ENCODE data around the gene PGGHG. TPM values are rescaled to one million over a fixed set of nuclear protein-coding genes. Genes with fewer than 3 reads are reported as not detected.
"Not testable (repeated sequence)": the region's sequence is repeated elsewhere in the genome, so short reads cannot be mapped to it uniquely, and the experiment has no call there.

Gene PGGHG
- total RNA-seq, 1 experiment from 2014 or later, result 20.4 TPM

DNA sequence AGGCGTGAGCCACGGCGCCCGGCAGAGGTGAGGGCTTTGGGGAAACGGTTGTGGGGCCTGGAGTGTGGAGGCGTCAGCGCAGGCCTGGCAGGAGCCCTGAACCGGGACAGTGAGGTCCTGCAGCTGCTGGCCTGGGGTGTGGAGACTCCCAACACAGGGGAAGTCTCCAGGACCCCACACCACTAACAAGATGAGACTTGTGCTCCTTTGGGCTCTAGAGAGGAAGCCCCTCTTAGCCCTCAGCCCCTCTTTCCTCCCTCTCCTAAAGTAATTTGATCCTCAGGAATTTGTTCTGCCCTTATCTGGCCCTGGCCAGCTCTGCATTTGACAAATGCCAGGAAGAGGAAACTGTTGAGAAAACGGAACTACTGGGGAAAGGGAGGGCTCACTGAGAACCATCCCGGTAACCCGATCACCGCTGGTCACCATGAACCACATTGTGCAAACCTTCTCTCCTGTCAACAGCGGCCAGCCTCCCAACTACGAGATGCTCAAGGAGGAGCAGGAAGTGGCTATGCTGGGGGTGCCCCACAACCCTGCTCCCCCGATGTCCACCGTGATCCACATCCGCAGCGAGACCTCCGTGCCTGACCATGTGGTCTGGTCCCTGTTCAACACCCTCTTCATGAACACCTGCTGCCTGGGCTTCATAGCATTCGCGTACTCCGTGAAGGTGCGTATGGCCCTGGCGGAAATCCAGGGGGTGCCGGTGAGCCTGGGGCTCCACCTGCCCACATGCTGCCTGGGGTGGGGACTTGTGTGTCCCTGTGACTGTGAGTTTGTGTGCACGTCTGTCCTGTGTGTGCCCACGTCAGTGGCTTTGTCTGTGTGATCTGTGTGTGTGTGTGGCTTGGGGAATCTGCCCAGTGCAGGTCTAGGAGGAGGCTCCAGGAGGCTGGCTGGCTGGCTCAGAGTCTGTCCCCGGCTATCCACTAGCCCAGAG lies 19.1 kb downstream of the PGGHG start, which contains the start of gene IFITM2:
Gene IFITM2 (plus strand): TSS at position 51 of the 943 bp plus-strand sequence. CDS start 377 bp downstream, at position 428.
- DNase-seq (ENCODE audit: low spot score); in situ Hi-C loops (cut with HindIII; ENCODE audit: low sequenced_read_pairs): not testable (repeated sequence)

DNA sequence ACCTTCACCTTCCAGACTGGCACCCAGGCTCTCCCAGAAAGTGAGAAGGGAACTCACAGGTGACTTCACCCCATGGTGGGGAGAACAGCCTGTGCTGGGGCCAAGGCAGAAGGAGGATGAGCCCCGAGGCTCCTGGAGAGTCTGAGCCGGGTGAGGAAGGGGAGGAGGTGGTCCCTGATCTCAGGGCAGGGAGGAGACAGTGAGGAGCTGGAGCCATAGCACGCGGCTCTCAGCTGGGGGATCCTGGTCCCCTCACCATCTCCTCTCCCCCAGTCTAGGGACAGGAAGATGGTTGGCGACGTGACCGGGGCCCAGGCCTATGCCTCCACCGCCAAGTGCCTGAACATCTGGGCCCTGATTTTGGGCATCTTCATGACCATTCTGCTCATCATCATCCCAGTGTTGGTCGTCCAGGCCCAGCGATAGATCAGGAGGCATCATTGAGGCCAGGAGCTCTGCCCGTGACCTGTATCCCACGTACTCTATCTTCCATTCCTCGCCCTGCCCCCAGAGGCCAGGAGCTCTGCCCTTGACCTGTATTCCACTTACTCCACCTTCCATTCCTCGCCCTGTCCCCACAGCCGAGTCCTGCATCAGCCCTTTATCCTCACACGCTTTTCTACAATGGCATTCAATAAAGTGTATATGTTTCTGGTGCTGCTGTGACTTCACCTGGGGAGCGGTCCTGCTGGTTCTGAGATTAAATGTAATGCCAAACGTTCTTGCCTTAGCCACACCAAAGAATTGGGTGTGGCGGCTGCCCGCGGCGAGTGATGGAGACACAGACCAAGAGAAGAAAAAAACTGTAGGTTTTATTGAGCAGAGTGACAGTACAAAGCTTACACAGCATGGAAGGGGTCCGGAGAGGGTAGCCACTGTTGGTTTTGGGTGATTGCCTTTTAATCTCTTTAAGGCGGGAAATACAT lies 20.1 kb downstream of the PGGHG start:
- DNase-seq (ENCODE audit: low spot score); in situ Hi-C loops (cut with HindIII; ENCODE audit: low sequenced_read_pairs): not testable (repeated sequence)

DNA sequence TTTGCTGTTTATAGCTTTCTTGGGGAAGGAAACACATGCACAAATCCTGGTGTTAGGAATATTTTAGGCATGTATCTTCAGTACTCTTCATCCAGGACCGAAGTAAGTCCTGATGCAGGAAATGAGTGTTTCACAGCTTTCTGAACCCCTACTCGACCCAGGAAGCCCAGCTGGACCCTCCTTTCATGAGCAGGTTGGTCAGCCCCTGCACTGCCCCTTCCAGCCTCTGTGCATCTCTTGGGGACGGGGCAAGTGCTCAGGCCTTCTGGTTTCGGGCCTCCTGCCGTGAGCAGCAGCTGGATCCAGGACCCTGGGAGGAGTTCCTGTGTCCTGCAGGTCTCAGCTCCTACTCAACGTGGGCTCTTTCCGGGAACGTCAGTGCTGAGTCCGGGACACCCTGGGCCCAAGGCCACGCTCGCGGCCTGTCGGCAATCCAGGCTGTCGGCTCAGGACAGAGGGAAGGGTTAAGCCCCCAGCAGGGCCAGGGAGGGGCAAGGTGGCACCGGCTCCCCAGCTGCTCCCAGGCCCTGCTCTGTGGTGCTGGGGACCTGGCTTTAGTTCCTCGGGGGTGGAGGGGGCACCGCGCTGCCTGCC lies 21.1 kb downstream of the PGGHG start:
- in situ Hi-C loops (cut with HindIII; ENCODE audit: low sequenced_read_pairs); DNase-seq (ENCODE audit: low spot score): not testable (repeated sequence)

DNA sequence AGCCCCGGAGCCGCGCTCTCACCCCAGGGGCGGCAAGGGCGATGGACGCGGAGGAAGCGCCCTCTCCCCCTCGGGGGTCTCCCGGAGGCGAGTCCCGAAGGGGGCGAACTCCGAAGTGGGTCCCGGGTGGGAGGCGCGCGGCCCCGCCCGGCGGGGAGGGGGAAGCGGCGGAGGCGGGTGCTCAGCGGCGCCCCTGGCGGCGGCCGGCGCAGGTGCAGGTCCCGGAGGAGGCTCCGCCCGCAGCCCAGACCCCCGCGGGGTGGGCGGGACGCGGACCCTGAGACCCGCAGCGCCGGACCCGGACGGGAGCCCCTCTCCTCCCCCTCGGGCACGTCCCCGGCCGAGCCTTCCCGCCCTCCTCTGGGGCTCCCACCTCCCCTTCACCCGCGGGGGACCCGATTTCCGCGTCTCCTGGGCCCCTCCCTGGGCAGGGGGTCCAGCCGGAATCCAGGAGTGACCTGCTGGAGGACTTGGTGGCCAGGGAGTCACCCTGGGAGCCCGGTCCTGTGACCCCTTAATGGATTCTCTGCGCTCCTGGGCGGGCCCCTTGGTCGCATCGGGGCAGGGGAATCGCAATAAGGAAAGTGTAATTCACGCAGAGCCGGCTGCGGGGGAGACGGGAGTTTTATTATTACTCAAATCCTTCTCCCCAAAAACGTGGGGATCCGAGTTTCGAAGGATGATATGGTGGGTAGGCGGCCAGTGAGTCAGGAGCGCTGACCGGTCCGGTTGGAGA lies 22.3 kb downstream of the PGGHG start:
- in situ Hi-C loops (cut with HindIII; ENCODE audit: low sequenced_read_pairs), result not testable (repeated sequence)

DNA sequence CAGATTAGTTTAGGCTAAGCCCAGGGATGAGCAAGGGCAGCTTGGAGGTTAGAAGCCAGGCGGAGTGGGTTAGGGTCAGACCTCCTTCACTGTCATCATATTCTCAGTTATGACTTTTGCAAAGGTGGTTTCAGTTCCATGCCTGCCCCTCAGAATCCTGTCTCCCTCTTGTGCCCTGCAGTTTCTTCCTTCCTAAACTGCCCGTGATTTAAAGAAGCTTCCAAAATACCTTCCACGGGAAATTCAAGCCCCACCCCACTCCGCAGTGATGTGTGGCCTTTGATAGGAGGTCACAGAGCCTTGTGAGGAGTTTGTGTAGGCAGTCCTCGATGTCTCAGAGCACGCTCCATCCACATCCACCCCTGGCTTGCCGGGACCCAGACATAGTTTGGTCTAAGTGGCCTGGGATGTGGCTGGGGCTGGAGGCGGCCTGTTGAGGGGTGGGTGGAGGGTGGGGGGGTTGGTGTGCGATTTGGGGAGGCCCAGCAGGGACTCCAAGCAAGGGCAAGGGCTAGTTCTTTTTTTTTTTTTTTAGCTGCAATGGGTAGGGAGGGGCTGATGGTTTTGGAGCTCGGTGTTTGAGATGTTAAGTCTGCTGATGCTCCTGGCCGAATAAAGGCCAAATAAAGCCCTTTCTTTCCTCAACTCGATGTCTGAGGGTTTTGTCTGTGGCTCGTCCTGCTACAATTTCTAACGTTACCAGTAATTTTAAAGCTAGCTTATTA lies 23.3 kb downstream of the PGGHG start:
- no peak for DNase-seq (ENCODE audit: low spot score)
- in situ Hi-C loops (cut with HindIII; ENCODE audit: low sequenced_read_pairs), result no loop called here

More for the DNA sequence above, 22.3 kb downstream of the PGGHG start:
- DNase-seq (ENCODE audit: low spot score), result not testable (repeated sequence)

DNA sequence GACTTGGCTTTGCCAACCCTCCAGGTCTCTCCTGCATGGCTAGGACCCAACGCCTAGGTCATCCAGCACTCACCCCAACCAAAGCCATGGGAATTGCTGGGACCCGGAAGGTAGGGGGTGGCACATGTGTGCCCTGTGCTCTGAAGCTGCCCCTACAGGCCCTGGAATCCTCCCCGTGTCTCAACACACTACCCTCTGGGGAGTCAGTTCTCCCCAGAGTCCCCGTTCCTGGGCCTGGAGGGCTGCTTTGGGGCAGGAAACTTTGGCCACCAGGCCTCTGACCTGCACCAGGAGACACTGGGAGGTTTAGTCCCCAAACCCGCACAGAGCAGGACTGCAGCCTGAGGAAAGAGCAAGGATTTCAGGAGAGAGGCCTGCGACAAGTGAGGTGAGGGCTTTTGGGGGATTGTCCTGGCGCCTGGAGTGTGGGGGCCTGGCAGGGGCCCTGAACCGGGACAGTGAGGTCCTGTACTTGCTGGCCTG lies 24.4 kb downstream of the PGGHG start:
- in situ Hi-C loops (cut with HindIII; ENCODE audit: low sequenced_read_pairs), result no loop called here
- no peak for DNase-seq (ENCODE audit: low spot score)

DNA sequence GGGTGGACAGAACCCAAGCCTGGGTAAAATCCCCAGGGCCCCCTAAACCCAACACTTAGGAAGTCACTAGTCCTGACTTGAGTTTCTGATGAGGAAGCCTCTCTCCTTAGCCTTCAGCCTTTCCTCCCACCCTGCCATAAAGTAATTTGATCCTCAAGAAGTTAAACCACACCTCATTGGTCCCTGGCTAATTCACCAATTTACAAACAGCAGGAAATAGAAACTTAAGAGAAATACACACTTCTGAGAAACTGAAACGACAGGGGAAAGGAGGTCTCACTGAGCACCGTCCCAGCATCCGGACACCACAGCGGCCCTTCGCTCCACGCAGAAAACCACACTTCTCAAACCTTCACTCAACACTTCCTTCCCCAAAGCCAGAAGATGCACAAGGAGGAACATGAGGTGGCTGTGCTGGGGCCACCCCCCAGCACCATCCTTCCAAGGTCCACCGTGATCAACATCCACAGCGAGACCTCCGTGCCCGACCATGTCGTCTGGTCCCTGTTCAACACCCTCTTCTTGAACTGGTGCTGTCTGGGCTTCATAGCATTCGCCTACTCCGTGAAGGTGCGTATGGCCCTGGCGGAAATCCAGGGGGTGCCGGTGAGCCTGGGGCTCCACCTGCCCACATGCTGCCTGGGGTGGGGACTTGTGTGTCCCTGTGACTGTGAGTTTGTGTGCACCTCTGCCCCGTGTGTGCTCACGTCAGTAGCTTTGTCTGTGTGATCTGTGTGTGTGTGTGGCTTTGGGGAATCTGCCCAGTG lies 25.0 kb downstream of the PGGHG start, which contains the start of gene IFITM1:
Gene IFITM1 (plus strand): TSS at position 254 of the 767 bp plus-strand sequence. CDS start 131 bp downstream, at position 385.
- DNase-seq (ENCODE audit: low spot score), result peak; percentile 56
- in situ Hi-C loops (cut with HindIII; ENCODE audit: low sequenced_read_pairs), result no loop called here

DNA sequence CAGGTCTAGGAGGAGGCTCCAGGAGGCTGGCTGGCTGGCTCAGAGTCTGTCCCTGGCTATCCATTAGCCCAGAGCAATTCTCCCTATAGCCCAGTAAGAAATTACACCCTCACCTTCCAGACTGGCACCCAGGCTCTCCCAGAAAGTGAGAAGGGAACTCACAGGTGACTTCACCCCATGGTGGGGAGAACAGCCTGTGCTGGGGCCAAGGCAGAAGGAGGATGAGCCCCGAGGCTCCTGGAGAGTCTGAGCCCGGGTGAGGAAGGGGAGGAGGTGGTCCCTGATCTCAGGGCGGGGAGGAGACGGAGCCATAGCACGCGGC lies 25.6 kb downstream of the PGGHG start:
- in situ Hi-C loops (cut with HindIII; ENCODE audit: low sequenced_read_pairs); DNase-seq (ENCODE audit: low spot score): not testable (repeated sequence)

DNA sequence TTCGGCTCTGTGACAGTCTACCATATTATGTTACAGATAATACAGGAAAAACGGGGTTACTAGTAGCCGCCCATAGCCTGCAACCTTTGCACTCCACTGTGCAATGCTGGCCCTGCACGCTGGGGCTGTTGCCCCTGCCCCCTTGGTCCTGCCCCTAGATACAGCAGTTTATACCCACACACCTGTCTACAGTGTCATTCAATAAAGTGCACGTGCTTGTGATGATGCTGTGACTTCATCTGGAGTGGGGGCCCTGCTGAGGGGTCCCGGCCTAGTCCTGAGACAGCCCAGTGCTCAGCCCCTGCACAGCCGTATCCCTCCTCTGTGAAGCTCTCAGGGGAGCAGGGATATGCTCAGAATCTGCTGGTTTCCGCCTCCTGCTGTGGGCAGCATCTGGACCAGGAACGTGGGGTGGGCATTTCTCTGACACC lies 26.1 kb downstream of the PGGHG start:
- no peak for DNase-seq (ENCODE audit: low spot score)
- in situ Hi-C loops (cut with HindIII; ENCODE audit: low sequenced_read_pairs), result no loop called here

DNA sequence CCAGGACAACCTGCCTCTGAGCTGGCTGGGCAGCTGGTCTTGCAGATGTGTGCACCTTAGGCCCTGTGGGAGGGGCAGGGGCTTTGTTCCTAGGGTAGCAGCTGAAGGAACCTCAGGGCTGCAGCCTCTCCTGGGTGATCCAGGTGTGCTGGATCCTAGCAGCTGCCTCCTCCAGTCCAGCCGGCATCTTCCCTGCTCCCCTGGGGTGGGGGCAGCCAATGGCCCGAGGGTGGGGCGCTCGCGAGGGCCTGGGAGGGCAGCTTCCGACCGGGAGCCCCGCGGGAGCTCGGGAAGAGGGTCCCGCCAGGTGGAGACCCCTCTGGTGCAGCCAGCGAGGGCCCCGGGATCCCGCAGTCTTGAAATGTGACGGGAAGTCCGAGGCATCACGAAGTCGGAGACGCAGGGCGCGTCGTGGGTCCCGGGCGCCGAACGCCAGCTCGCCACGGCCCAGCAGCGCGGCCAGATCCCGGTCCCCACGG lies 26.6 kb downstream of the PGGHG start:
- in situ Hi-C loops (cut with HindIII; ENCODE audit: low sequenced_read_pairs), result no loop called here
- no peak for DNase-seq (ENCODE audit: low spot score)

DNA sequence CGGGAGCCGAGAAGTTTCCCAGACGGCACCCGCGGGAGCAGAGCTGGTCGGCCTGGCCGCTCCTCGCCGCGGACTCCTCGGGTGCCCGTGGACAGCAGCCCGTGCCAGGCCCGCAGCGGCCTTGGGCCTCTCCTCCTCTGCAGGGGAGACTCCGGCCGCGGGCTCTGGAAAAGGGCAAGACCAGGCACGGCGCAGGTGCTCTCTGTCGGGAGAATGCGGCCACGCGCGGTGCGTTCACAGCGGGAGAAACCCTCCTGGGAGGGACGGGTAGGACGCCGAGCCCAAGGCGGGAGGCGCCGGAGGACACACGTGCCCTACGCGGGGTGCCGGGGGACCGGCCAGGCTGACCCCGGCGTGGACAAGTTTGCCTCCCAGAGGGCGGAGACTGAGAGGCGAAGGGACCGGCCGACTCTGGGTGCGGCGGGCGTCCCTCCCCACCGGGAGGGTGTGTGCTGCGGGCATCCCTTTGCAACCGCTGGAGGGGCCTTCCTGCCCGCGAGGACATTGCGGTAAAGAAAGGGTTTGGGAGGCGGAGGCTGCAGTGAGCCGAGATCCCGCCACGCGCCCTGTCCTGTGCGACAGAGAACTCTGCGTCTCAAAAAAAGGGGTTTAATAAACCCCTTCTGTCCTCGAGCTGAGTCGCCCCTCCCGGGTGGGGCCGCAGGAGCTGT lies 27.2 kb downstream of the PGGHG start:
- in situ Hi-C loops (cut with HindIII; ENCODE audit: low sequenced_read_pairs), result no loop called here
- DNase-seq (ENCODE audit: low spot score), result no peak

DNA sequence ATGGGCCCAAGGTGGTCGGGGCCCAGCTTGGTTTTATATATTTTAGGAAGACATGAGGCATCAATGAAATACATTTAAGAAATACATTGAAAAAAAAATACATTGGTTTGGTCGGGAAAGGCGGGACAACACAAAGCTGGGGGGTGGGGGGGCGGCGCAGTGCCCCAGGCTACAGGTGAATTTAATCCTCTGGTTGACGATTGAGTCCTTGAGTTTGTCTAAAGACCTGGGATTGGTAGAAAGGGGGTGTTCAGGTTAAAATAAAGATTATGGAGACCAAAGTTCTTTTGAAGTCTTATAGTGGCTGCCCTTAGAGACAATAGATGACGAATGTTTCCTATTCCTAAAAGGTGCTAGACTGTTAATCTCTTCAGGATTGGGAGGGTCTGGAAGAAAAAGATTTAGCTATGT lies 28.0 kb downstream of the PGGHG start:
- in situ Hi-C loops (cut with HindIII; ENCODE audit: low sequenced_read_pairs), result no loop called here
- no peak for DNase-seq (ENCODE audit: low spot score)

DNA sequence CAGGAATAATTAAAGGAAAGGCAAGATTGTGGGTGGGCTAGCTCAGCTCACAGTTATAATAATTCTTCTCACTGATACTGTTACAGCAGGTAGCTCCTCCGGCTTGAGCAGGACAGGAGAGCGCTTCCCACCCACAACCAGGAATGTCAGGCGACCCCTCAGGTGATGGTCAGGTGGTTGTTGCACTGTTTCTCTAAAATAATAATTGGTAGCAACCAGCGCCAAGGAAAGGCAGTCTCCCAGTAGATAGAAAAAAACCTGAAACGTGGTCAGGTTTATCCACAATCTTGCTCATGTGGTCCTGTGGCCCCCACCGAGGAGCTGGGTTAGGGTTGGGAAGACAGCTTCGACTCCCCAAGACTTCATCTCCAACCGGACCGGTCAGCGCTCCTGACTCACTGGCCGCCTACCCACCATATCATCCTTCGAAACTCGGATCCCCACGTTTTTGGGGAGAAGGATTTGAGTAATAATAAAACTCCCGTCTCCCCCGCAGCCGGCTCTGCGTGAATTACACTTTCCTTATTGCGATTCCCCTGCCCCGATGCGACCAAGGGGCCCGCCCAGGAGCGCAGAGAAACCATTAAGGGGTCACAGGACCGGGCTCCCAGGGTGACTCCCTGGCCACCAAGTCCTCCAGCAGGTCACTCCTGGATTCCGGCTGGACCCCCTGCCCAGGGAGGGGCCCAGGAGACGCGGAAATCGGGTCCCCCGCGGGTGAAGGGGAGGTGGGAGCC lies 28.9 kb downstream of the PGGHG start:
- DNase-seq (ENCODE audit: low spot score); in situ Hi-C loops (cut with HindIII; ENCODE audit: low sequenced_read_pairs): not testable (repeated sequence)

DNA sequence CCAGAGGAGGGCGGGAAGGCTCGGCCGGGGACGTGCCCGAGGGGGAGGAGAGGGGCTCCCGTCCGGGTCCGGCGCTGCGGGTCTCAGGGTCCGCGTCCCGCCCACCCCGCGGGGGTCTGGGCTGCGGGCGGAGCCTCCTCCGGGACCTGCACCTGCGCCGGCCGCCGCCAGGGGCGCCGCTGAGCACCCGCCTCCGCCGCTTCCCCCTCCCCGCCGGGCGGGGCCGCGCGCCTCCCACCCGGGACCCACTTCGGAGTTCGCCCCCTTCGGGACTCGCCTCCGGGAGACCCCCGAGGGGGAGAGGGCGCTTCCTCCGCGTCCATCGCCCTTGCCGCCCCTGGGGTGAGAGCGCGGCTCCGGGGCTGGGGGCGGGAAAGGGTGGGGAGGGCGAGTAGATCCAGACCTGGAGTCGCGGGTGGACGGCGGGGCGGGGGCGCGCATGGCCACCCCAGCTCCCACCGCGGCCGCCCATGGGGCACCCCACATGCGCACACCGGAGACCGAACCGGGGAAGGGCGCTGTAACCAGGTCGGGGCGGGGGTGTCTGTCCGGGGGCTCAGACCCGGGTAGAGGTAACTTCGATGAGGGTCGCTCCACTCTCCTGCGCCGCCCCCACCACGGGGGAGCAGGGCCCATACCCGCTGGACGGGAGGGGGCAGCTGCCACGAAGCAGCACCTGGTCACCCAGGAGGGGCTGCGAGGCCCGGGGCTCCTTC lies 29.6 kb downstream of the PGGHG start:
- in situ Hi-C loops (cut with HindIII; ENCODE audit: low sequenced_read_pairs), result not testable (repeated sequence)

More for the DNA sequence above, 29.6 kb downstream of the PGGHG start:
- DNase-seq (ENCODE audit: low spot score), result not testable (repeated sequence)
